NCI-H2171 (cell line): ENCODE measurements around the gene C16orf95.
"Not testable (repeated sequence)": the region's sequence is repeated elsewhere in the genome, so short reads cannot be mapped to it uniquely, and the experiment has no call there.

Experiments
- DNase-seq: peaks from one replicate; lab custom pipeline; 2025; lab: John Stamatoyannopoulos, UW

Gene C16orf95

DNA sequence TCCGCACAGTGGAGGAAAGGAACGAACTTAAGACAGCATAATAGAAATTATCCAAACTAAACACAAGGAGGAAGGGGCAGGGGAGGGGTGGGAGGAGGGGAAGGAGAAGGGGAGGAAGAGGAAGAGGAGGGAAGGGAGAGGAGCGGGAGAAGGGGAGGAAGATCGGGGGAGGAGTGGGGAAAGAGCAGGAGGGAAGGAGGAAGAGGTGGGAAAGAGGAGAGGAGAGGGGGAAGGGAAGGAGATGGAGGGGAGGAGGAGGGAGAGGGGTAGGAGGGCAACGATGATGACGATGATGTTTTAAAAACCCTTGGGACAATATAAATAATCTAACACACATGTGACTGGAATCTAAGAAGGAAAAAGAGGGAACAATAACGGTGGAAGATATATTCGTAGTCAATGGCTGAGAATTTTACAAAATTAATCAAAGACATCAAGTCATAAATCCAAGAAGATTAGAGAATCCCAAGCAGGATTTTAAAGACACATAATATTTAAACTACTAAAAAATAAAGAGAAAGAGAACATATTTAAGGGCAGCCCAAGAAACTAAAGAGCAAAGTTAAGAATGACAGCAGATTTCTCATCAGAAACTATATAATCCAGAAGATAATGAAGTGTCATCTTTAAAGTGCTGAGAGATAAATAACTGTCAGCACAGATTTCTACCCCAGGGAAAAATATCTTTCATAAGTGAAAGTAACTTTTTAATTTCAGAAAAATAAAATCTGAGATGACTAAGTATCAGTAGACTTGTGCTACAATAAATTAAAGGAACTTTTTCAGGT lies 30.2 kb downstream of the C16orf95 start:
- no peak for DNase-seq

DNA sequence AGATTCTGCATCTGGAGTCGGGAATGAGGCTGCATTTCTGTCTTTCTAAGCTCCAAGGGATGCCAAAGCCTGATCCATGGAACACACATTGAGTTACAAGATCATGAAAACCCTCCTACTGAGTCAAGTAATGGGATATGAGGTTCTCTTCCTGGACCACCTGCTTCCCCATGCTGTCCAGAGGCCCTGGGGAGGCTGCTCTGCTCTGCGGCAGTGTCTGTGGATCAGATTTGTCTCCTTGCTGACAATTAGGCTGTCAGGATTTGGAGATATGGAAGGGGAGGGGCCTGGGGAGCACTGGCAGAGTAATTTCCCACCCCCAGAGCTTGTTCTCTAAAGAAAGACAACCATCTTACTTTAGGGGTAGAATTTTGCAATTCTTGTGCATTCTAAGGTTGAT lies 33.0 kb downstream of the C16orf95 start:
- peak; percentile 62 for DNase-seq

DNA sequence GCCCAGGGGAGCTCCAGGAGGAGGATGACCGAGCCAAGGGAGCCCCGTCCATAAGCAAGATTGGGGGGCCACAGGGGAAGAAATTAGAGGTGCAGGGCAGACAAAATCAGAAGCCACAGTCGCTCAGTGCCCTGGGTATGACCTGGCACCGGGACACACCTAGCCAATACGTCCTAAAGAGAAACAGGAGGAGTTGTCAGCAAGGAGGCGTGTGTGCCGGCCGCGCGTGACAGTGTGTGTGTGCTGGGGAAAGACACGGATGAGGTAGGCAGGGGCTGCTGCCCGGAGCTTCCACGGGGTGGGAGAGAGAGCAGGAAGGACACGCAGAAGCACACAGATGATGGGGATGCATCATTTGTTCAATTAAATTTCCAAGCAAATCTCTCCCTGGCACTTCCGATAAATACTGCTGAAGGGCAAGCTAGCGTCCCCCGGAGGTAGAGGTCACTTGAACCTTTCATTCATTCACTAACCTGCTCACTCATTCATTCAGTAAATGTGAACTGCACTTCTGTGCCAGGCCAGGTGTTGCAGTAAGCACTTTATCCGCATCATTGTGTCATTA lies 38.0 kb downstream of the C16orf95 start:
- no peak for DNase-seq

DNA sequence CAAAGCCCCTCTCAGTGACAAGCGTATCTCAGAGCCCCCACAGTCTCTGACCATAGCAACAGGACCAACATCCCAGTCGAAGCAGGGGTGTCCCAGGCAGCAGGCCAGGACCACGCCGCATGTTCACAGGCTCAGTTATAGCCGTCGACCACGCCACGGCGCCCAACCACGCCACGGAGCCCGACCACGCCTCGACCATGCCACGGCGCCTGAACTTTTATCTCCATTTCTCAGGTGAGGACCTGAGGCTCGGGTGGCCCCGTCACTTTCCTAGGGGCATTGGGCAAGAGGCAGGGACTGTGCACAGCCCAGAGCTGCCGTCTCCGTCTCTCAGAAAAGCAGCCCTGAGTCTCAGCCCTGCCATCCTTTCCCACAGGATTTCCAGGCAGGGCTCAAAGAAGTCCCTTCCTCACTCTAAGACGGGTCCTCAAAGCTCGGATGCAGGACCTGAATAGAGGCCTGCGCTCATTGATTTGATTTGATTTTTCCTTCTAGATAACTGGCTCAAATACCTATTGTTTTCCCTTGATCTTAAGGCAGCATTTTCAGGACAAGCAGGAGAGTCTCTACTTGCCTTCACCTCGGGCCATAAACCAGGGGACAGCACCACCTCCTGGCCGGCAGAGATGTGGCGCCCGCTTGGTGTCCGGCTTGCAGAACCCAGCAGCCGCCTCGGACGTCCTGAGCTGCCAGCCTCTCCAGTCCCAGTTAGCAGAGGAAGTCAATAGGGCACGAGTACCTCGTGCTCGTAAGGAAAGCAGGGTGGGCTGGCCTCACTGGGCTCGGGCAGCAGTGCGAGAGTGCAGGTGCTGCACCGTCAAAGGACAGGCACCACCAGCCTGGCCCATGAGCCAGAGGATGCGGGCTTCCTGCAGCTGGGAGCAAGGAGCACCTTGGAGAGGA lies 38.8 kb downstream of the C16orf95 start:
- peak; percentile 22 for DNase-seq

DNA sequence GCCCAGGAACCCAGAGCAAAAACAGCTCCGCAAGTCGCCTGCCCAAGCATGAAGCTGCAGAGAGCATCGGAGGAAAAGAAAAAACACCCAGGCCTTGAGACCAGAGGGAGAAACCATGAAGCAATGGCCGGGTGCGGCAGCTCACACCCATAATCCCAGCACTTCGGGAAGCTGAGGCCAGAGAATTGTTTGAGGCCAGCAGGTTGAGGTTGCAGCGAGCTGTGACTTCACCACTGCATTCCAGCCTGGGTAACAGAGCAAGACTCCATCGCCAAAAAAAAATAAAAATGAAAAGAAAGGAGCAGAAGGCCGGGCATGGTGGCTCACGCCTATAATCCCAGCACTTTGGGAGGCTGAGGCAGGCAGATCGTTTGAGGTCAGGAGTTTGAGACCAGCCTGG lies 40.3 kb downstream of the C16orf95 start:
- DNase-seq: no peak

DNA sequence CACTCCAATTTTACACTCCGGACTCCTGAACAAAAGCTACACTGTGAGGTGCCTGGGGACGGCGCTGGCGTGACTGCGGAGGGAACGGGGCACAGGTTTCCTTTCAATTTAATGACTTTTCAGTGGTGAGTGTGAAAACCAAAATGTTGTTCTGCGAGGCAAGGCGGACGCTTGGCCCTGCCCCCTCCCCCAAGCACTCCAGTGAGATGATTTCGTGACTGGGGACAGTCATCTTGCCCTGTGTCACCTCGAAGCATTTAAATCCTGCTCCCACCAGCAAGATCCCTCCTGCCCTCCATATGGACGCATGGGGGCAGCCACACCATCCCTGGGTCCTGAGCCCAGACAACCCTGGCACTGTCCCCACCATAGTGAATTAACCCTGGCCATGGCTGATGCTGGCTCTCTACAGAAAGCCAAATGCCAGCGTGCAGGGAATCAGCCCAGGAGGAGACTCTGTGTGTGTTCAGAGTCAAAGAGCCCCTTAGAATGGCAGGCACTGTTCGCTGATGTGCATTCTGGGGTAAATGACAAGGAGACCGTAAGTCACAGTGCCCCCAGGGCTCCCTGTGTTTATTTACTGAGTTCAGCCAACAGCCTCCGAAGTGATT lies 41.0 kb downstream of the C16orf95 start:
- no peak for DNase-seq

DNA sequence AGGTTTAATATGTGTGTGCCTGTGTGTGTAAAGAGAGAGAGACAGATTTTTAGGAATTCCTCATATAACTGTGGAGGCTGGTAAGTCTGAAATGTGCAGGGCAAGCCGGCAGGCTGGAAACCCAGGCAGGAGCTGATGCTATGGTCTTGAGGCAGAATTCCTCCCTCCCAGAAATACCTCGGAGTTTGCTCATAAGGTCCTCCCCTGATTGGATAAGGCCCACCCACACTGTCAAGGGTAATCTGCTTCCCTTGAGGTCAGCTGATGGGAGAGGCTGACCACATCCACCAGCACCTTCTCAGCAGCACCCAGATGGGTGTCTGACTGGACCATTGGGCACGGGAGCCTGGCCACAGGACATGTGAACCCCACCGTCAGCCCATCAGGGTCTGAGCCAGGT lies 42.4 kb downstream of the C16orf95 start:
- no peak for DNase-seq

DNA sequence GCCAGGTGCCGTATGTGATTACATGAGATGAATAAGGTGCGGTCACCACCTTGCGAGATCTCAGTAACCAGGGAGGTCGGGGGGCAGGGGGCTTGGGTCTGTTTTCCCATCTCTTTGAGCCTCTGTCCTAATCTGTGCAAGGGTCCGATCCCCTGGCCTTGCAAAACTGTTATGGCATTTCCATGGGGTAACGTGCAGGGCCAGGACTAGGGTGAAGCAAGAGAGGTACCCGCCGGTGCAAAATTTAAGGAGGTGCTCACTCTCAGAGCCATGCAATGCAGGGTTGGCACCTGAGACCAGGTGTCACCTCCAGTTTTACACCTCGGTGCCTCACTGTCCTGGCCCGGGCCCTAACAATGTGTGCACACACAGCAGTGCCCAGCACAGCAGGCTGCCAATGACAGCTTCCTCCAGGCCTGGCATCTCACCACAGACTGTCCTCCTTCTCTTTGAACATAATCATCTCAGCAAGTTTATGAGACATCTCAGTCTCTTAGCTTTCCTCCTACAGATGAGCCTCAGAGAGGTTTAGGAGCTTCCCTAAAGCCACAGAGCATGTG lies 43.6 kb downstream of the C16orf95 start:
- DNase-seq: no peak

DNA sequence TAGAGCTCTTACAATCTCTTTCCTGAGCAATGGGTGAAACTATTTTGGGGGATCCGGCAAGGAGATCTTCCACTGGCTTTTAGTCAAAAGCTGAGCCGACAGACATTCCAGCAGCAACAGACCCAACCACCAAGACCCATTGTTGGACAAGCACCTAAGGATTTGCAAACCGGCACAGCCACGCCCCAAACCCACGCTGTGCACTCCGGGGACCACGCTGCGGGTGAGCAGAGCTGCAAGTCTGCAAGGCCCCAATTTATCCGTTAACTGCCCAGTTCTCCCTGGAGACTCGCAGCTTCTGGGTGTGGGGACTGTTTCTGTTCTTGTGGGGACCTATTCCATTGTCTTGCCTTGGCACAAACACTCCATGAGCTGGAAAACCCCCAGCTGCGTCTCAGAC lies 45.9 kb downstream of the C16orf95 start:
- no peak for DNase-seq

DNA sequence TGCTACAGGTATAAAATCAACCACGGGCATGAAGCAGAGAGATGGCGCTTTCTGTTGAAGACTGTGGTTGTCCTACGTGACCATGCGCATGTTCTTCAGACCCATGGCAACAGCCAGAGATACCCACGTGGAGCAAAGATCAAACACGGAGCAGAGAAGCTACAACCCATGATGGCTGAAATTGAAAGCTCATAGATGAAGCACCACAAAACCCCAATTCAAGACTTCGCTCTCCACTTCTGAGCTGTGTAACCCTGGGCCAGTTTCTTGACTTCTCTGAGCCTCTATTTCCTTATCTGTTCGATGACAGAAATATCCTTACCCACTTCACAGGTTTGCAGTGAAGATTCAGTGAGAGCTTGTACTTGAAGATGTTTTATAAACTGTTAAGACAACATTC lies 49.6 kb downstream of the C16orf95 start:
- no peak for DNase-seq

DNA sequence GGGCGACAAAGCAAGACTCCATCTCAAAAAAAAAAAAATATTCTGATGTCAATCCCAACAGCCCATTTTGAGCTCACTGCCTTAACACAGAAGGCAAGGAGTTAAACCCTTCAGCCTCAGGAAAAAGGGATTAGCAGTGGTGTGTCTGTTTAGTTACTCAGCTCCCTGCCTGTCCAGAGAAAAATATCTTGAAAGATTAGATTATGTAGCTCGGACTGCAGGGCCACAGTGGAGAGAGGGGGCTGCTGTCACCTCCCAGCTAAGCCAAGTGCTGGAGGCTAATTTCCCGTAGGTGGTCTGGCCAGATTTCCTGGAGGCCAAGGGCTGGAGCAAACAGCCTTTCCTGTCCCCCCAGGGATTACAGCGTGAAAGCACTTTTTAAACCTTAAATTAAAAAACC lies 50.3 kb downstream of the C16orf95 start:
- DNase-seq: no peak

DNA sequence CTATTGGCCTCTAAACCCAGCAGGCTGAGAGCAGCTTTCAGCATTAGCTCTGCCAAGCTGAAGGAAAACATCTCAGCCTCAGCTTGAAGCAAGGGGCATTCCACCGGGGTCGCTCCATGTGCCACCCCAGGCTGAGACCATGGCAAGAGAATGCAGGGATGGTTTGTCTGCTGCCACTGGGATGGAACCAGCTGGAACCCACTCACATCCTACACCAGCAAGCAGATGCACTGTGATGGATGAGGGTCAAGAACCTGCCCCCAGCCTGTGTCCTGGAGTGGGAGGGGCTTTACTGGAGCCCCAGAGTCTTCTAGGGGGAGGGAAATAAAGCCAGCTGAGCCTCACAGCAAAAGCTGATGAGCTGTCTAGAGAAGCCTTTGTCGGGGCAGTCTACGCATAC lies 51.9 kb downstream of the C16orf95 start:
- DNase-seq: no peak

DNA sequence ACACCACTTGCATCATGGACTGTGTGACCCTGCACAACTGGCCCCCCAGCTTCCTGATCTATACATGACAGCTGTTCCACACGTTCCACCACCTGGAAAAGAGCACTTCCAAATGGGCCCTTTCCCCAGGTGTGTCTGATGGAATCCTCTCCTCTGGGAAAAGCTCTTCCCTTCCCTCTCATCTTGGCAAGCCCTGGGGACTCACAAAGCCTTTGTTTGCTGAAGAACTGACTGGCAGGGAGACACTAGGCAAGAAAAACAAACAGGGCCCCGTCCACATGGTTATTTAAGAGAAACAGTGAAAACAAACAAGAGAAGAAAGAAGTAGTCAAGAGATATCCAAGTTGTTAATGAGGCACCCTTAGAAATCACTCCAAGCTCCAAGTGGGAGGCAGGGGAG lies 52.6 kb downstream of the C16orf95 start:
- DNase-seq: peak; percentile 6

DNA sequence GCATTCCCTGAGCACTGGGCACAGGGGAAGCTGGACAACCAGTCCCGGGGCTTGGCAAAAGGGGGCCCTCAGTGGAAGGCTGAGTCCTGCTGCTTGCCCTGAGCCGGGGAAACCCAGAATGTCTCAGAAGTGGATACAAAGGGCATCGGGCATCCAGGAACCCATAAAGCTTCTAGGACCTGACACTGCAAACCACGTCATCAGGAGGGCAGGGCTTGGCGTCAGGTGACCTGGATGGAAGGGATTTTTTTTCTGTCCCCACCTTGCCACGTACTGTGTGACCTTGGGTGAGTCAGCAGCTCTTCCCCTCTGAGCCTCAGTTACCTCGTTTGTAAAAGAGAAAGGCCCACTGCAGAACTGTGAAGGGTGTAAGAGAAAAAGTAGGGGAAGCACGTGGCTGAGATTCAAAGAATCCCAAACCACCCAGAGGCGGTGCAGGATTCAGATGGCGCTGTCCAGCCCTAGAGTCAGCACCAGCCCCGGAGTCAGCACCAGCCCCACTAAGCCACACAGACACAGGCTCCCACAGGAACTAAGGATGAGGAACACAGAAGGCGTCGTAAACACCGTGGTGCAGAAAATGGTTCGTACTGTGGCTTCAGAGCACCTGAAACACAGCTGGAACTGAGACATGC lies 53.7 kb downstream of the C16orf95 start:
- DNase-seq: no peak

DNA sequence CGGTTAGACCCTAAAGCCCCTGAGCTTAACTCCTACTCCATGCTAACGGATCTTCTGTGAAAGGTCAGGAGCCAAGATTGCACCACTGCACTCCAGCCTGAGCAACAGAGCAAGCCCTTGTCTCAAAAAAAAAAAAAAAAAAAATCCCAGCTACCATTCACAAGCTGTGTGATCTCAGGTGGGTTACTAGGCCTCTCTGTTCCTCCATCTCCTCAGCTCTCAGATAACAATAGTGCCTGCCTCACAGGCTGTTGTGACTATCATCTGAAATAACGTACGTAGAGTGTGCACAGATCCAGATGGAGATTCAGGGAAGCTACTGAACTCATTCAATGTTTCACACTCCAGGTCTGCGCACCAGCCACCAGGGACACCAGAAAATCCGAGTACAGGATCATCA lies 57.8 kb downstream of the C16orf95 start:
- no peak for DNase-seq

DNA sequence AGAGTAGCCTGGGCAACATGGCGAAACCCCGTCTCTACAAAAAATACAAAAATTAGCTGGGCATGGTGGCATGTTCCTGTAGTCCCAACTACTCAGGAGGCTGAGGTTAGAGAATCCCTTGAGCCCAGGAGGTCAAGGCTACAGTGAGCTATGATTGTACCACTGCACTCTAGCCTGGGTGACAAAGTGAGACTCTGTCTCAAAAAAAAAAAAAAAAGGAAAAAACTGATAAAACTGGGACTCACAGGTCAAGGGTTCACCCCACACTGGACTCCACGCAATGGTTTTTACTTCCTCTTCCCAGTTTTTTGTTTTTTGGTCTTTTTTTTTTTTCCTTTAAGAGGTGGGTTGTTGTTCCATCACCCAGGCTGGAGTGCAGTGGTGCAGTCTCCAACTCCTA lies 58.5 kb downstream of the C16orf95 start:
- not testable (repeated sequence) for DNase-seq

DNA sequence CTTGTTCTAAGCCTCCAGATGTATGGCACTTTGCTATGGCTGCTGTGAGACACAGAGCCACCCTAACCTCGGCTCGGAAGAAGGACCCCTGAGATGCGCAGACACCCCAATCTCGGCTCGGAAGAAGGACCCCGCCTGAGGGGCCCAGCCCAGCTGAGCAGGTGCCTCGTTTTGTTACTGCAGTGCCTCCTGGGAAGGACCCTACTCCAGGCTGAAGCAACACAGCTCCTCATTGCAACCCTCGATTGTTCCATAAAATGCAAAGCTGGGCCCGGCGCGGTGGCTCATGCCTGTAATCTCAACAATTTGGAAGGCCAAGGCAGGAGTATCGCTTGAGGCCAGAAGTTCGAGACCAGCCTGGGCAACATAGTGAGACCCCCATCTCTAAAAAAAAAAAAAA lies 61.3 kb downstream of the C16orf95 start:
- no peak for DNase-seq

DNA sequence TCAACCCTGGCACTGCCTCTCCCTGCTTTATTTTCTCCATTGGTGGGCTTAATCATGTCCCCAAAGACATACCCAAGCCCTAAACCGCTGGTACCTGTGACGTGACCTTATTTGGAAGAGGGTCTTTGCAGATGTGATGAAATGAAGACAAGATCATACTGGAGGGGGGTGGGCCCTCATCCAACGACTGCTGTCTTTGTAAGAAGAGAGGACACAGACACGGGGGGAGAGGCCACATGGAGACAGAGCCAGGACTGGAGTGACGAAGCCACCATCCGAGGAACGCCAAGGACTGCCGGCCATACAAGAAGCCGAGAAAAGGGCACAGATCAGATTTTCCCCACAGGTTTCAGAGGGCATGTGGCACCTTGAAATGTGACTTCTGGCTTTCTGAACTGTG lies 62.5 kb downstream of the C16orf95 start:
- no peak for DNase-seq

DNA sequence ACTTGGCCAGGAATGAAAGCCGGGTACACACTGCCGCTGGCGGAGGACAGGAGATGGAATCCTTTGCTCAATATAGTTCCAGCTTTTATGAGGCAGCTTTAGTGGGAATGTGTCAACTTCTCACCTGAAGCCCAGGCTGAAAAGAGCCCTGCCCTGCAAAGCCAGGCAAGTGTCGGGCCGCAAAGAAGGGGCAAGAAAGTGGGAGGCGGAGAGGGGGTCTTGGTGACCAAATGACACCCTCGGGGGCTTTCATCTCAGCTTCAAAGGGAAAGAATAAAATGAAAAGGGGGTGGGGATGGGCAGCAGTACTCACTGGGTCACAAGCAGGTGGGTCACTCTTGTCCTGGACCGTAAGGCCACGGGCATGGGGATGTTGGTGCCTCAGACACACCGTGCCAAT lies 62.9 kb downstream of the C16orf95 start:
- DNase-seq: no peak

DNA sequence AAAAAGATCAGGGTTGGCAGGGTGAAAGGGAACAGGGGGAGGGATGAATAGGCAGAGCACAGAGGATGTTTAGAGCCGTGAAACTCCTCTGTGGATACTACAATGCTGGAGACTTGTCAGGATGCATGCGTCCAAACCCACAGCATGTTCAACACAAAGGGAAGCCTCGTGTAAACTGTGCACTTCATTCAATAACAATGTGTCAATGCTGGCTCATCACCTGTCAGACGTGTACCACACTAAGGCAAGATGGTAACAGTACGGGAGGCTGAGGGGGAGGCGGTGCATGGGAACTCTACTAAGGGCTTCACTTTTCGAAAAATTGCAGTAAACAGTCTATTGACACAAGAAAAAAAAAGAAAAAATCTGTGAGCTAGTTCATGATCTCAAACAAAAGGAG lies 63.7 kb downstream of the C16orf95 start:
- DNase-seq: no peak
